Osteoblast (primary cell): ENCODE data around the gene SYCE1L. TPM values are rescaled to one million over a fixed set of nuclear protein-coding genes. Genes with fewer than 3 reads are reported as not detected.

Experiments used
- DNase-seq: peaks from one replicate; pipeline ENCODE4 v3.0.0; 2011; ENCODE audit warnings: low spot score, mixed read lengths; ENCODE audit not compliant: insufficient read length; ENCODE audit errors: missing footprints
- H2AFZ ChIP-seq: 2 replicates; pipeline ENCODE4 v1.6.0; 2011; ENCODE audit warnings: mild to moderate bottlenecking, low read length
- H3K27ac ChIP-seq: 2 replicates; pipeline ENCODE4 v1.5.1; 2011; ENCODE audit warnings: mild to moderate bottlenecking, low read depth, low read length, moderate library complexity
- H3K27me3 ChIP-seq: 2 replicates; pipeline ENCODE4 v1.6.0; 2012; ENCODE audit warnings: mild to moderate bottlenecking, control low read depth, inconsistent platforms, low read length, moderate library complexity; ENCODE audit not compliant: insufficient read depth
- H3K36me3 ChIP-seq: 2 replicates; pipeline ENCODE4 v1.5.1; 2011; ENCODE audit warnings: mild to moderate bottlenecking, low read length, control low read depth, moderate library complexity; ENCODE audit not compliant: insufficient read depth
- H3K4me1 ChIP-seq: 2 replicates; pipeline ENCODE4 v1.5.1; 2011; ENCODE audit warnings: mild to moderate bottlenecking, low read length, control low read depth, moderate library complexity; ENCODE audit not compliant: insufficient read depth
- H3K4me2 ChIP-seq: 2 replicates; pipeline ENCODE4 v1.6.0; 2011; ENCODE audit warnings: mild to moderate bottlenecking, low read length; ENCODE audit not compliant: insufficient read depth
- H3K4me3 ChIP-seq: fragments of 200-600 bp; sonication (generic); 3 replicates; pipeline ENCODE4 v1.5.1; 2012; ENCODE audit warnings: mild to moderate bottlenecking, low read length, inconsistent platforms; ENCODE audit not compliant: insufficient read depth
- H3K79me2 ChIP-seq: 2 replicates; pipeline ENCODE4 v1.6.0; 2012; ENCODE audit warnings: mild to moderate bottlenecking, low read length, control low read depth, inconsistent platforms; ENCODE audit not compliant: insufficient read depth
- H3K9me3 ChIP-seq: 2 replicates; pipeline ENCODE4 v1.5.1; 2011; ENCODE audit warnings: low read depth, low read length, control low read depth
- H4K20me1 ChIP-seq: 2 replicates; pipeline ENCODE4 v1.6.0; 2012; ENCODE audit warnings: mild to moderate bottlenecking, low read length, control low read depth; ENCODE audit not compliant: insufficient read depth
- CTCF ChIP-seq: IDR thresholded peaks from 2 replicates; pipeline ENCODE4 v1.5.1; 2011; ENCODE audit warnings: mild to moderate bottlenecking, low read depth, low read length, moderate library complexity; ENCODE audit errors: extremely low read depth
- total RNA-seq: library from RNA; depleted of rRNA; stranded (reverse); fragments of >200 nt; gene quantifications from 2 replicates; pipeline ENCODE4 v1.2.3, GENCODE V29; 2012

Gene SYCE1L
- total RNA-seq, 1 donor = not detected

DNA sequence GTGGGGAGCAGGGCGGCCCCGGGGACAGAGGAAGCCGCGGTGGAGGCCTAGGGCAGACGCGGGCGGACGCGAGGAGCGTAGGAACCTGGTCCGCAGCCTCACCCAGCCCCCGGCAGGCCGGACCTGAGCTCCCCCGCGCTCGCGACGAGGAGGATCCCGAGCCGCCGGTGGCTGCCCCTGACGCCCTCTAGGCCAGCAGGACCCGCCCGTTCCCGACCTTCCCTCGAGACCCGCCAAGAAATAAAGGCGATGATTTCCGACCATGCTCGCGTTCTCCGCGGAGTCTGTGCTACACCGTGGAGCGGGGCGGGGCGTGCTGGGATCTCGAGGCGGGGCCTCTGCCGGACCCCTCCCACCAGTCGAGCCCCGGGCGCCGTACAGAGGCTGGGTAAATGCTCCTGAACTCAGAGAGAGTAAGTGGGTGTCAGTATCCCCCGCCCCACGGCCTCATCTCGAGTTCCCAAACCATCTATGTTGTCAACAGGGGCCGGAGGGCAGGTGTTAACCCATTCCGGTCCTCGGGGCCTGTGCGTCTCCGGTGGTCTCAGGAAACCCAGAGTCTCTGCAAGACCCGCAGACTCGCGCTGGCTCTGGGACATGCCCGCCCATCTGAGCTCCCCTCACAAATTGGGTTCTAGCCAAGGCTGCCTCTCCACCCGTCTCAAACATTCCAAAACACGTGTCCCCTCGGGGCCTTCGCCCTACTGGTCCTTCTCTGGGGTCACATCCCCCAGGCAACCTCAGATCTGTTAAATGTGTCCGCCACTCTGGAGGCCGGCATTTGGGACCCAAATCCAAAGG, 13.7 kb downstream of the SYCE1L start:
- TF ChIP-seq CTCF = no peak

GRCh38 chr16:77213542-77214106, 14.4 kb downstream of the SYCE1L start:
- H4K20me1 ChIP-seq = no peaks in the 10 kb centered on the region
- H3K79me2 ChIP-seq = no peaks in the 10 kb centered on the region
- H3K4me3 ChIP-seq = no peak overlapping the region
- peaks cover 23% of the 10 kb centered on the region for H3K27me3 ChIP-seq
- no peaks in the 10 kb centered on the region for H3K36me3 ChIP-seq
- peak overlapping the region; percentile 5 for H3K27ac ChIP-seq
- peaks cover 12% of the 10 kb centered on the region for H3K4me1 ChIP-seq
- no peak for TF ChIP-seq CTCF
- peak overlapping the region; percentile 11 for H3K4me2 ChIP-seq
- H3K9me3 ChIP-seq = no peaks in the 10 kb centered on the region
- peak; percentile 94 for DNase-seq
- H2AFZ ChIP-seq = no peak overlapping the region

More for the DNA sequence above, 13.7 kb downstream of the SYCE1L start:
- Histone ChIP-seq H2AFZ (peak overlapping the region; percentile 56), H3K4me3 (peak overlapping the region; percentile 64), H3K4me1 (peaks cover 12% of the 10 kb centered on the region), H3K27me3 (peaks cover 23% of the 10 kb centered on the region), H3K9me3 (no peaks in the 10 kb centered on the region), H3K4me2 (peak overlapping the region; percentile 76), H3K36me3 (no peaks in the 10 kb centered on the region), H3K79me2 (no peaks in the 10 kb centered on the region), H4K20me1 (no peaks in the 10 kb centered on the region), H3K27ac (no peak overlapping the region)
- peak; percentile 91 for DNase-seq

GRCh38 chr16:77214411-77215138, 15.4 kb downstream of the SYCE1L start:
- Histone ChIP-seq H3K27ac (no peak overlapping the region), H3K79me2 (no peaks in the 10 kb centered on the region), H3K27me3 (peaks cover 23% of the 10 kb centered on the region), H3K4me3 (no peak overlapping the region), H3K4me1 (peaks cover 12% of the 10 kb centered on the region), H4K20me1 (no peaks in the 10 kb centered on the region), H3K4me2 (no peak overlapping the region), H3K9me3 (no peaks in the 10 kb centered on the region), H3K36me3 (no peaks in the 10 kb centered on the region), H2AFZ (no peak overlapping the region)
- TF ChIP-seq CTCF = no peak
- DNase-seq = no peak

GRCh38 chr16:77219437-77219836, 20.2 kb downstream of the SYCE1L start:
- H2AFZ ChIP-seq = no peak overlapping the region
- DNase-seq = no peak
- no peak overlapping the region for H3K4me2 ChIP-seq

More at GRCh38 chr16:77219437-77219836, 20.2 kb downstream of the SYCE1L start:
- Histone ChIP-seq H3K4me3 (no peak overlapping the region), H3K27me3 (no peaks in the 10 kb centered on the region), H3K27ac (no peak overlapping the region), H3K9me3 (no peaks in the 10 kb centered on the region), H4K20me1 (no peaks in the 10 kb centered on the region), H3K36me3 (no peaks in the 10 kb centered on the region), H3K4me1 (peaks cover 4% of the 10 kb centered on the region), H3K79me2 (no peaks in the 10 kb centered on the region)
- no peak for TF ChIP-seq CTCF
